ENCODE results near the gene GPR17.

The GPR17 gene

GRCh38 chr2:127701651-127702394 lies 55.9 kb downstream of the GPR17 start:
- H3K23ac ChIP-seq (ENCODE audit: low read length in 2 of 2), result peak overlapping the region; percentile 53 to 74
- H3K9me3 ChIP-seq (ENCODE audit: control insufficient read depth, low read length), result no peaks in the 10 kb centered on the region
- WGBS, result under 1% methylated on average over 75 of the region's 108 CpGs

More at GRCh38 chr2:127701651-127702394, 55.9 kb downstream of the GPR17 start:
- Histone ChIP-seq H3K36me3 (ENCODE audit: control insufficient read depth in 1 of 2, insufficient read depth in 2 of 2, low read depth in 1 of 2, low read length in 2 of 2) (peaks cover 9 to 15% of the 10 kb centered on the region in 2 experiments), H2BK120ac (ENCODE audit: low read depth, low read length) (peak overlapping the region; percentile 91), H2BK5ac (ENCODE audit: low read depth, low read length, poor library complexity, severe bottlenecking) (peak overlapping the region; percentile 87), H3K4me2 (ENCODE audit: low read length, poor library complexity, severe bottlenecking) (peak overlapping the region; percentile 86), H3K4me1 (ENCODE audit: control insufficient read depth, insufficient read depth, low read depth, low read length) (peaks cover 13% of the 10 kb centered on the region), H4K8ac (ENCODE audit: low read length) (peak overlapping the region; percentile 92), H3K18ac (ENCODE audit: low read depth in 1 of 2, low read length in 2 of 2) (peak overlapping the region; percentile 91 to 98), H3K14ac (ENCODE audit: low read length in 2 of 2) (peak overlapping the region in 1 of 2 experiments; percentile 94), H2BK12ac (ENCODE audit: low read length in 2 of 2) (peak overlapping the region in 1 of 2 experiments; percentile 74), H3K4ac (ENCODE audit: low read depth in 1 of 2, low read length in 2 of 2) (peak overlapping the region; percentile 67 to 86), H4K91ac (ENCODE audit: low read length) (peak overlapping the region; percentile 93), H2BK15ac (ENCODE audit: low read depth, poor library complexity, severe bottlenecking) (peak overlapping the region; percentile 96), H2AFZ (ENCODE audit: low read depth, low read length) (peak overlapping the region; percentile 67), H2AK5ac (ENCODE audit: low read length, severe bottlenecking) (no peak overlapping the region), H3K4me3 (ENCODE audit: insufficient read depth in 1 of 2, low read depth in 1 of 2, low read length in 2 of 2) (peak overlapping the region; percentile 78 to 92), H3K9ac (ENCODE audit: low read length) (peak overlapping the region; percentile 95), H3K27me3 (ENCODE audit: control insufficient read depth in 1 of 2, insufficient read depth in 1 of 2, low read length in 2 of 2) (no peaks in the 10 kb centered on the region), H3K27ac (ENCODE audit: low read length, poor library complexity, severe bottlenecking) (peak overlapping the region; percentile 58), H3K79me1 (replicated peaks; ENCODE audit: low read length, poor library complexity, severe bottlenecking) (peaks cover 16% of the 10 kb centered on the region)
- peak; percentile 82 for DNase-seq

Data from mesenchymal stem cell (in vitro differentiated cells and primary cell).